D721Med (cell line): ENCODE results near the gene TNFRSF21.
"Not testable (repeated sequence)": the region's sequence is repeated elsewhere in the genome, so short reads cannot be mapped to it uniquely, and the experiment has no call there.

Source experiments
- DNase-seq: peaks from one replicate; pipeline ENCODE4 v3.0.0; 2011; ENCODE audit warnings: low spot score; ENCODE audit not compliant: insufficient read length
- FAIRE-seq: peaks from 2 replicates; lab custom pipeline; 2011; peaks lifted over from hg19 to GRCh38; lab: Jason Lieb, UNC
- CTCF ChIP-seq: IDR thresholded peaks from 2 replicates; pipeline ENCODE4 v1.5.1; 2012; ENCODE audit warnings: mild to moderate bottlenecking, control low read depth; ENCODE audit not compliant: insufficient read depth; ENCODE audit errors: missing control alignments

TNFRSF21 gene

GRCh38 chr6:47342824-47343223 lies 33.1 kb upstream of the TNFRSF21 start:
- TF ChIP-seq CTCF: no peak
- no peak for FAIRE-seq

GRCh38 chr6:47337519-47337918 lies 27.8 kb upstream of the TNFRSF21 start:
- TF ChIP-seq CTCF: no peak
- no peak for FAIRE-seq

More at GRCh38 chr6:47342824-47343223, 33.1 kb upstream of the TNFRSF21 start:
- DNase-seq: no peak

GRCh38 chr6:47336334-47336733 lies 26.6 kb upstream of the TNFRSF21 start:
- FAIRE-seq (no peak), DNase-seq (no peak)
- no peak for TF ChIP-seq CTCF

More at GRCh38 chr6:47337519-47337918, 27.8 kb upstream of the TNFRSF21 start:
- no peak for DNase-seq

GRCh38 chr6:47335466-47335865 lies 25.8 kb upstream of the TNFRSF21 start:
- no peak for FAIRE-seq
- TF ChIP-seq CTCF: no peak
- DNase-seq: no peak

GRCh38 chr6:47334334-47334733 lies 24.6 kb upstream of the TNFRSF21 start:
- no peak for TF ChIP-seq CTCF
- FAIRE-seq: no peak
- no peak for DNase-seq

- not testable (repeated sequence) for DNase-seq, FAIRE-seq
Observed at GRCh38 chr6:47328606-47329005, 18.9 kb upstream of the TNFRSF21 start.

GRCh38 chr6:47328139-47328538 lies 18.4 kb upstream of the TNFRSF21 start:
- not testable (repeated sequence) for FAIRE-seq, DNase-seq

GRCh38 chr6:47323887-47324286 lies 14.2 kb upstream of the TNFRSF21 start:
- TF ChIP-seq CTCF: no peak
- no peak for DNase-seq
- no peak for FAIRE-seq
